ENCODE results near the gene MESP1. TPM values are rescaled to one million over a fixed set of nuclear protein-coding genes. Genes with fewer than 3 reads are reported as not detected.

MESP1 gene
- polyA plus RNA-seq, 1 experiment: 0.49 TPM

DNA sequence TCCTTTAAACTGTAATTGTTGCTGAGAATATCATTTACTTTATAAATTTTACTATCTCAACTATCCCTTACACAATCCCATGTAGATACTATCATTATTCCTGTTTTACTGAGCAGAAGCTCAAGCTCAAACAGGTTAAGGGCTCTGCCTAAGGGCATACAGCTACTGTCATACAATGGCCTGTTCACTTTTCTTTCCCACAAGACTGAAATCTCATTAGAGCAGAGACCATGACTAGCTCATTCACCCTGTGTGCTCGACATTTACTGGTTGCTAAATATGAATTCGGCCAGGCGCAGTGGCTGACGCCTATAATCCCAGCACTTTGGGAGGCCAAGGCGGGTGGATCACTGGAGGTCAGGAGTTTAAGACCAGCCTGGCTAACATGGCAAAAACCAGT lies 23.4 kb upstream of the MESP1 start:
- ChIA-PET CTCF (interaction anchor here (0.7 to 8.6 kb wide), 3 partner anchors 9 to 103 kb away, joined by 6 to 50 read pairs (median 9); no protein-coding TSS in a partner anchor), POLR2A (no interaction called here)
- Histone ChIP-seq H3K27me3 (ENCODE audit: control insufficient read depth, insufficient read depth, low read length) (no peaks in the 10 kb centered on the region), H3K4me3 (ENCODE audit: low read depth, low read length) (no peak overlapping the region), H3K36me3 (ENCODE audit: control insufficient read depth, insufficient read depth, low read length) (no peaks in the 10 kb centered on the region)
- TF ChIP-seq, protein P1, sequence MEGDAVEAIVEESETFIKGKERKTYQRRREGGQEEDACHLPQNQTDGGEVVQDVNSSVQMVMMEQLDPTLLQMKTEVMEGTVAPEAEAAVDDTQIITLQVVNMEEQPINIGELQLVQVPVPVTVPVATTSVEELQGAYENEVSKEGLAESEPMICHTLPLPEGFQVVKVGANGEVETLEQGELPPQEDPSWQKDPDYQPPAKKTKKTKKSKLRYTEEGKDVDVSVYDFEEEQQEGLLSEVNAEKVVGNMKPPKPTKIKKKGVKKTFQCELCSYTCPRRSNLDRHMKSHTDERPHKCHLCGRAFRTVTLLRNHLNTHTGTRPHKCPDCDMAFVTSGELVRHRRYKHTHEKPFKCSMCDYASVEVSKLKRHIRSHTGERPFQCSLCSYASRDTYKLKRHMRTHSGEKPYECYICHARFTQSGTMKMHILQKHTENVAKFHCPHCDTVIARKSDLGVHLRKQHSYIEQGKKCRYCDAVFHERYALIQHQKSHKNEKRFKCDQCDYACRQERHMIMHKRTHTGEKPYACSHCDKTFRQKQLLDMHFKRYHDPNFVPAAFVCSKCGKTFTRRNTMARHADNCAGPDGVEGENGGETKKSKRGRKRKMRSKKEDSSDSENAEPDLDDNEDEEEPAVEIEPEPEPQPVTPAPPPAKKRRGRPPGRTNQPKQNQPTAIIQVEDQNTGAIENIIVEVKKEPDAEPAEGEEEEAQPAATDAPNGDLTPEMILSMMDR (IDR thresholded peaks at IDR 0.05; ENCODE audit: insufficient read depth, low read depth, low read length): no peak
- DNase-seq (ENCODE audit: low read depth): no peak

DNA sequence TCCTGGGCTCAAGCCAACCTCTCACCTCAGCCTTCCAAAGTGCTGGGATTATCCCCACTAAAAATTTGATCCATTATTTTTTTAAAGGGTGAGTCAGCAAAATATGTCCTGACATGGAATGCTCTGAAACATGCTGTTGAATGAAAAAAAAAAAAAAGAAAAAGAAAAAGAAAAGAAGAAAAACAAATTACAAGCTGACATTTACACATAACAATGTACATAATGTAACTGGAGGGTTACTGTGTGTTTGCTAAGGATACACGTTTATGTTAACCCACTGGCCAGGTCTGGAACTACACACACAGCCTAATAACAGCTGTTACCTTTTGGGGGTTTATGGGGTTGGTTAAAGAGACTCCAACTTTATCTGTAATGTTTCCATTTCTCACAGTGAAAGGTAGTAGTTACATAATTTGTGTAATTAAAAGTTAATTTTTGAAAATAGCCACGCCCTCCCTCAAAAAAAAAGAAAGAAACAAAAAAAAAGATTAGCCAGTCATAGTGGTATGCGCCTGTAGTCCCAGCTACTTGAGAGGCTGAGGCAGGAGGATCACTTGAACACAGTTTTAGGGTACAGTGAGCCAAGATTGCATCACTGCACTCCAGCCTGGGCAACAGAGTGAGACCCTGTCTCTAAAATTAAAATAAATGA lies 22.0 kb upstream of the MESP1 start:
- Histone ChIP-seq H3K4me3 (ENCODE audit: low read depth, low read length) (no peak overlapping the region), H3K27me3 (ENCODE audit: control insufficient read depth, insufficient read depth, low read length) (no peaks in the 10 kb centered on the region), H3K36me3 (ENCODE audit: control insufficient read depth, insufficient read depth, low read length) (no peaks in the 10 kb centered on the region)
- CTCF ChIA-PET: interaction anchor here (0.9 to 8.6 kb wide), 7 partner anchors 9 to 121 kb away, joined by 3 to 50 read pairs (median 4); partner anchors contain the start of gene AP3S2
- DNase-seq (ENCODE audit: low read depth): no peak
- POLR2A ChIA-PET: interaction anchor here (0.7 kb wide), 1 partner anchor 52 kb away, joined by 4 read pairs; no protein-coding TSS in a partner anchor
- TF ChIP-seq, protein P1 (IDR thresholded peaks at IDR 0.05; ENCODE audit: insufficient read depth, low read depth, low read length): peak; percentile 33; the same call in 1 of the 2 replicates

DNA sequence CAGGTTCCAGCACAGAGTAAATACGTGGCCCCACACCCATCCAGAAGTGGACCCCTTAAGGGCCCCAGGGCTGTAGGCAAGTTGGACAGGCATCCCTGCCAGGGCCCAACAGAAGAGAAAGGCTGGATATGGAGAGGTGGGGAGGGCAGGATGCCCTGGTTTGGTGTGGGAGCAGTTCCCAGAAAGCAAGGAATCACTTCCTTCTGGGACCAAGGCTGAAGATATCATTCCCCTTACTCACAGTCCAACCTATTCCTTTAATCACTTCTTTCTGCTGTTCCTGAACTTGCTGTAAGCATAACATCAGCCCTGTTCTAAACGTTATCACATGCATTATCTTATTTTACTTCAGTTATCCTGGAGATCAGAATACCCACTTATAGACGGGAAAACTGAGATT lies 19.0 kb upstream of the MESP1 start:
- no peak for DNase-seq (ENCODE audit: low read depth)
- POLR2A ChIA-PET: no interaction called here
- H3K4me3 ChIP-seq (ENCODE audit: low read depth, low read length): no peak overlapping the region
- CTCF ChIA-PET: interaction anchor here (1.4 to 8.6 kb wide), 3 partner anchors 10 to 119 kb away, joined by 6 to 50 read pairs (median 19); no protein-coding TSS in a partner anchor
- no peaks in the 10 kb centered on the region for H3K36me3 ChIP-seq (ENCODE audit: control insufficient read depth, insufficient read depth, low read length)
- TF ChIP-seq, protein P1 (IDR thresholded peaks at IDR 0.05; ENCODE audit: insufficient read depth, low read depth, low read length): no peak
- H3K27me3 ChIP-seq (ENCODE audit: control insufficient read depth, insufficient read depth, low read length): no peaks in the 10 kb centered on the region

DNA sequence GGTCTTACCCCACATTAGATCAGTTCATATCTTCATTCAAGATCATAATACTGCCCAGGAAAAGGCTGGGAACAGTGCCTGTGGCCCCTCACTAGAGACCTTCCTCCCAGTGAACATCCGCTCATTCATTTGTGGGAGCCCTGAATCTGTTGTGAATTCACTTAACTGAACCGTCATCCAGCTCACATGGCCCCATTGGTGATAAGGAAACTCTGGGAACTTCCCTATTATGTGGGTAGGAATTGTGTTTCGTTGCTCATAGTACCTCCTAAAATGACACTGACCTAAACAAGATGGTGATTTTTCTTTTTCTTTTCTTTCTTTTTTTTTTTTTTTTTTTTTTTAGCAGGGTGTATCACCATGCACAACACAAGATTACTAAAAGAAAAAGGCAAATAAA lies 18.3 kb upstream of the MESP1 start:
- H3K4me3 ChIP-seq (ENCODE audit: low read depth, low read length): no peak overlapping the region
- POLR2A ChIA-PET: no interaction called here
- DNase-seq (ENCODE audit: low read depth): no peak
- CTCF ChIA-PET: interaction anchor here (2.4 to 8.6 kb wide), 2 partner anchors 9 to 107 kb away, joined by 8 to 50 read pairs; no protein-coding TSS in a partner anchor
- no peaks in the 10 kb centered on the region for H3K27me3 ChIP-seq (ENCODE audit: control insufficient read depth, insufficient read depth, low read length)
- TF ChIP-seq, protein P1 (IDR thresholded peaks at IDR 0.05; ENCODE audit: insufficient read depth, low read depth, low read length): no peak
- H3K36me3 ChIP-seq (ENCODE audit: control insufficient read depth, insufficient read depth, low read length): no peaks in the 10 kb centered on the region

DNA sequence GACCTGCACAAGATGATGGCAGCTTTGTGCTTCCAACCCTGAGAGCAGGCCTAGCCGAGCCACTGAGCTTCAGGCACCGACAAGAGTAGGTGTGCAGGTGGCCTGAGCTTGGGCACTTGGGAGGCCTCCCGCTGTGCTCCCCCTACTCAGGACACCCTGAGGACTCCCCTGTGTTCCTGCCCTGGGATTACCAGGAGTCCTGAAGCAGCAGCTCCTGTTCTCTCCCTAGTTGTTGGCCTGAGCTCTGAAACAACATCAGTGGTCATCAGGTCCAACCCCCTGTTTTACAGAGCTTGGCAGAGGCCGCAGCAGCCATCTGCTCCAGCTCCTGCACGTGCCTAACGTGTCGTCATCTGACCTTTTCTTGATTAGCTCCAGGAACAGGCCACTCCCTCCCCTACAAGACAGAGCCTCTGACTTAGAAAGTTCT lies 17.0 kb upstream of the MESP1 start:
- no peaks in the 10 kb centered on the region for H3K36me3 ChIP-seq (ENCODE audit: control insufficient read depth, insufficient read depth, low read length)
- H3K4me3 ChIP-seq (ENCODE audit: low read depth, low read length): no peak overlapping the region
- POLR2A ChIA-PET: interaction anchor here (0.6 kb wide), 1 partner anchor 126 kb away, joined by 4 read pairs; the partner anchor contains the start of gene AP3S2
- TF ChIP-seq, protein P1 (IDR thresholded peaks at IDR 0.05; ENCODE audit: insufficient read depth, low read depth, low read length): no peak
- peak; percentile 27 for DNase-seq (ENCODE audit: low read depth)
- CTCF ChIA-PET: interaction anchor here (0.9 to 8.6 kb wide), 7 partner anchors 8 to 120 kb away, joined by 3 to 50 read pairs (median 8); no protein-coding TSS in a partner anchor
- no peaks in the 10 kb centered on the region for H3K27me3 ChIP-seq (ENCODE audit: control insufficient read depth, insufficient read depth, low read length)

Measured in BJ (cell line).